NCI-H1417 treated with DMSO at 0.1 percent for 48 hours (cell line): Measurements from ENCODE around the gene FAM180A.
"Not testable (repeated sequence)": the region's sequence is repeated elsewhere in the genome, so short reads cannot be mapped to it uniquely, and the experiment has no call there.

ENCODE experiments used
- DNase-seq: peaks from one replicate; lab custom pipeline; 2025; lab: John Stamatoyannopoulos, UW

Gene FAM180A

GRCh38 chr7:135740889-135741288 is 7.7 kb downstream of the FAM180A start:
- DNase-seq = no peak

GRCh38 chr7:135737306-135737647 is 11.3 kb downstream of the FAM180A start:
- DNase-seq = not testable (repeated sequence)

- no peak for DNase-seq
These were observed 11.9 kb downstream of the FAM180A start for GRCh38 chr7:135736586-135737305.

- DNase-seq = no peak
These were observed 14.3 kb downstream of the FAM180A start for GRCh38 chr7:135734343-135734689.

GRCh38 chr7:135733603-135734342 is 14.8 kb downstream of the FAM180A start:
- DNase-seq = no peak

GRCh38 chr7:135731131-135731530 is 17.5 kb downstream of the FAM180A start:
- DNase-seq = no peak

- DNase-seq = no peak
These were observed 19.4 kb downstream of the FAM180A start for GRCh38 chr7:135729230-135729629.

GRCh38 chr7:135728136-135728669 is 20.4 kb downstream of the FAM180A start, which contains the start of gene SLC13A4:
SLC13A4 (minus strand) TSS chr7:135728186; CDS start chr7:135727496, 690 bp downstream.
- DNase-seq = no peak

- no peak for DNase-seq
These were observed 21.5 kb downstream of the FAM180A start for GRCh38 chr7:135726911-135727673.

GRCh38 chr7:135726276-135726788 is 22.3 kb downstream of the FAM180A start:
- DNase-seq = no peak

- DNase-seq = no peak
These were observed 25.2 kb downstream of the FAM180A start for GRCh38 chr7:135723411-135723810.

- DNase-seq = no peak
These were observed 27.3 kb downstream of the FAM180A start for GRCh38 chr7:135721198-135721820.

GRCh38 chr7:135719688-135720087 is 28.9 kb downstream of the FAM180A start:
- DNase-seq = no peak

- no peak for DNase-seq
These were observed 29.7 kb downstream of the FAM180A start for GRCh38 chr7:135718794-135719437.

- no peak for DNase-seq
These were observed 30.4 kb downstream of the FAM180A start for GRCh38 chr7:135718219-135718618.

- no peak for DNase-seq
These were observed 30.9 kb downstream of the FAM180A start for GRCh38 chr7:135717693-135718092.

GRCh38 chr7:135716677-135717238 is 31.9 kb downstream of the FAM180A start:
- DNase-seq = no peak

- DNase-seq = no peak
These were observed 32.9 kb downstream of the FAM180A start for GRCh38 chr7:135715673-135716072.

- DNase-seq = no peak
These were observed 33.5 kb downstream of the FAM180A start for GRCh38 chr7:135715055-135715522.

GRCh38 chr7:135714534-135715009 is 34.0 kb downstream of the FAM180A start:
- no peak for DNase-seq
